GM23338 (cell line): ENCODE data around the gene KCNK16. TPM values are rescaled to one million over a fixed set of nuclear protein-coding genes. Genes with fewer than 3 reads are reported as not detected.

Experiments
- ATAC-seq: fragments of 200-7000 bp; cut with Tn5 transposase; 3 replicates; pipeline ENCODE4 v1.9.1; 2020
- DNase-seq: peaks from one replicate; pipeline ENCODE4 v3.0.0-alpha.2; 2015; ENCODE audit warnings: low spot score
- H2AFZ ChIP-seq: fragments of 200-600 bp; sonication (generic); 2 replicates; pipeline ENCODE4 v1.8.0; 2016; ENCODE audit warnings: antibody characterized with exemption, mild to moderate bottlenecking, moderate library complexity
- H3F3A ChIP-seq: fragments of 200-600 bp; sonication (generic); replicated peaks from 2 replicates; pipeline ENCODE4 v1.8.0; 2017; ENCODE audit warnings: antibody characterized with exemption, mixed run types, low read depth
- H3K27ac ChIP-seq: fragments of 200-600 bp; sonication (generic); 2 replicates; pipeline ENCODE4 v1.6.1; 2016; ENCODE audit warnings: low read depth
- H3K27me3 ChIP-seq: fragments of 200-600 bp; sonication (generic); 2 replicates; pipeline ENCODE4 v1.8.0; 2016; ENCODE audit warnings: mild to moderate bottlenecking, mixed run types, moderate library complexity; ENCODE audit not compliant: insufficient read depth
- H3K36me3 ChIP-seq: fragments of 200-600 bp; sonication (generic); 2 replicates; pipeline ENCODE4 v1.8.0; 2016; ENCODE audit warnings: mild to moderate bottlenecking; ENCODE audit not compliant: insufficient read depth
- H3K4me1 ChIP-seq: fragments of 200-600 bp; sonication (generic); 2 replicates; pipeline ENCODE4 v1.8.0; 2016; ENCODE audit warnings: mild to moderate bottlenecking, moderate library complexity; ENCODE audit not compliant: insufficient read depth
- H3K4me2 ChIP-seq: fragments of 200-600 bp; sonication (generic); 2 replicates; pipeline ENCODE4 v1.7.1; 2017; ENCODE audit warnings: mixed run types
- H3K4me3 ChIP-seq: fragments of 200-600 bp; sonication (generic); 2 replicates; pipeline ENCODE4 v1.6.1; 2016; ENCODE audit warnings: mixed run types
- H3K79me2 ChIP-seq: fragments of 200-600 bp; sonication (generic); replicated peaks from 2 replicates; pipeline ENCODE4 v1.8.0; 2017; ENCODE audit warnings: mild to moderate bottlenecking; ENCODE audit not compliant: insufficient read depth
- H3K9me2 ChIP-seq: fragments of 200-600 bp; sonication (generic); 2 replicates; pipeline ENCODE4 v1.8.0; 2017; ENCODE audit not compliant: insufficient read depth
- H4K20me1 ChIP-seq: fragments of 200-600 bp; sonication (generic); replicated peaks from 2 replicates; pipeline ENCODE4 v1.8.0; 2017; ENCODE audit warnings: mild to moderate bottlenecking; ENCODE audit not compliant: insufficient read depth
- H3K27ac Mint-ChIP-seq: 2 replicates; pipeline ENCODE4 v1.8.0; 2020; ENCODE audit warnings: inconsistent platforms, mild to moderate bottlenecking, moderate library complexity, mixed read lengths
- H3K27me3 Mint-ChIP-seq: 3 replicates; pipeline ENCODE4 v1.8.0; 2022; ENCODE audit warnings: low read depth, mild to moderate bottlenecking, moderate library complexity, mixed read lengths, inconsistent platforms; ENCODE audit not compliant: insufficient read depth, poor library complexity
- H3K36me3 Mint-ChIP-seq: 3 replicates; pipeline ENCODE4 v1.8.0; 2021; ENCODE audit warnings: low read depth, mild to moderate bottlenecking, inconsistent platforms, moderate library complexity, mixed read lengths
- H3K4me1 Mint-ChIP-seq: 3 replicates; pipeline ENCODE4 v1.8.0; 2020; ENCODE audit warnings: mild to moderate bottlenecking, inconsistent platforms, mixed read lengths
- H3K4me3 Mint-ChIP-seq: 3 replicates; pipeline ENCODE4 v1.8.0; 2021; ENCODE audit warnings: moderate library complexity, mild to moderate bottlenecking, inconsistent platforms, mixed read lengths
- H3K9me3 Mint-ChIP-seq: 3 replicates; pipeline ENCODE4 v1.8.0; 2020; ENCODE audit warnings: moderate library complexity, mild to moderate bottlenecking, inconsistent platforms, mixed read lengths
- CREB1 ChIP-seq: fragments of 250-450 bp; sonication (Bioruptor Pico); IDR thresholded peaks from 2 replicates; pipeline ENCODE4 v1.5.0; 2020; ENCODE audit warnings: low read depth, mild to moderate bottlenecking, moderate library complexity
- CTCF ChIP-seq, 2 experiments: fragments of 200-600 bp in 1 of 2; sonication (generic) in 1 of 2; conservative IDR thresholded peaks; 2 replicates each; pipeline versions ENCODE4 v1.5.1 to v1.6.1; 2016 to 2017; ENCODE audit warnings: antibody characterized with exemption in 2 of 2, low read depth in 2 of 2, mild to moderate bottlenecking in 2 of 2, moderate library complexity in 1 of 2
- ETS1 ChIP-seq: IDR thresholded peaks from 2 replicates; pipeline ENCODE4 v1.6.1; 2016; ENCODE audit warnings: antibody characterized with exemption
- EZH2 ChIP-seq: fragments of 200-600 bp; sonication (generic); IDR thresholded peaks from one replicate; pipeline ENCODE4 v1.8.0; 2017; ENCODE audit warnings: antibody characterized with exemption, mild to moderate bottlenecking, low read depth; ENCODE audit not compliant: unreplicated experiment
- EZH2phosphoT487 ChIP-seq: fragments of 200-600 bp; sonication (generic); IDR thresholded peaks from one replicate; pipeline ENCODE4 v1.8.1; 2018; ENCODE audit warnings: antibody characterized with exemption; ENCODE audit not compliant: unreplicated experiment
- JUNB ChIP-seq: IDR thresholded peaks from one replicate; pipeline ENCODE4 v1.6.1; 2016; ENCODE audit warnings: antibody characterized with exemption; ENCODE audit not compliant: unreplicated experiment
- NANOG ChIP-seq: IDR thresholded peaks from 2 replicates; pipeline ENCODE4 v1.6.1; 2016; ENCODE audit warnings: antibody characterized with exemption, borderline replicate concordance
- POLR2AphosphoS5 ChIP-seq: IDR thresholded peaks from 2 replicates; pipeline ENCODE4 v1.6.1; 2016; ENCODE audit warnings: antibody characterized with exemption, low read depth
- REST ChIP-seq: IDR thresholded peaks from one replicate; pipeline ENCODE4 v1.6.1; 2018; ENCODE audit warnings: antibody characterized with exemption; ENCODE audit not compliant: unreplicated experiment
- STAT1 ChIP-seq: IDR thresholded peaks from one replicate; pipeline ENCODE4 v1.6.1; 2016; ENCODE audit warnings: antibody characterized with exemption; ENCODE audit not compliant: unreplicated experiment
- ZNF114 ChIP-seq: fragments of 250-450 bp; sonication (Bioruptor Pico); IDR thresholded peaks from 2 replicates; pipeline ENCODE4 v1.5.0; 2020; ENCODE audit warnings: mild to moderate bottlenecking, moderate library complexity
- ZNF331 ChIP-seq: fragments of 250-450 bp; sonication (Bioruptor Pico); IDR thresholded peaks from 2 replicates; pipeline ENCODE4 v1.5.0; 2020; ENCODE audit warnings: low read depth, mild to moderate bottlenecking, moderate library complexity
- ZNF462 ChIP-seq: fragments of 250-450 bp; sonication (Bioruptor Pico); IDR thresholded peaks from 2 replicates; pipeline ENCODE4 v1.5.0; 2020; ENCODE audit warnings: mild to moderate bottlenecking, moderate library complexity
- polyA plus RNA-seq: library from polyadenylated mRNA; unstranded; fragments of >200 nt; fragmentation: Nextera tagmentation; extraction: Ambion mirVana; gene quantifications from 2 replicates; pipeline ENCODE4 v1.2.1, GENCODE V29; 2016
- total RNA-seq: library from RNA; depleted of rRNA; stranded (reverse); fragments of >200 nt; shearing (Covaris generic); gene quantifications from 2 replicates; pipeline ENCODE4 v1.2.3, GENCODE V29; 2014

The KCNK16 gene
- total and polyA plus RNA-seq, 2 experiments from 2014 or later, result not detected

- no peak for ATAC-seq
- Histone ChIP-seq H4K20me1 (no peaks in the 10 kb centered on the region), H3K4me3 (no peak overlapping the region), H3K4me2 (no peak overlapping the region), H3F3A (peaks cover 6% of the 10 kb centered on the region), H3K79me2 (no peaks in the 10 kb centered on the region), H2AFZ (no peak overlapping the region), H3K27ac (no peak overlapping the region), H3K9me2 (no peaks in the 10 kb centered on the region), H3K4me1 (peaks cover 24% of the 10 kb centered on the region), H3K36me3 (0 out of 2 replicates have a peak, but pooled peaks cover 2% of the 10 kb centered on the region), H3K27me3 (no peaks in the 10 kb centered on the region)
- Mint-ChIP-seq H3K27ac (no peak overlapping the region), H3K9me3 (peaks cover 7% of the 10 kb centered on the region; the same call in 2 of the 3 replicates), H3K36me3 (peaks cover 8% of the 10 kb centered on the region; the same call in 2 of the 3 replicates), H3K27me3 (peaks cover 15% of the 10 kb centered on the region), H3K4me3 (no peak overlapping the region), H3K4me1 (peaks cover 41% of the 10 kb centered on the region)
- TF ChIP-seq EZH2phosphoT487, result no peak
- TF ChIP-seq POLR2AphosphoS5, result no peak
- no peak for TF ChIP-seq EZH2
- TF ChIP-seq ZNF114 (CRISPR knock-in tag), result no peak
- TF ChIP-seq STAT1, result no peak
- no peak for TF ChIP-seq ZNF331
- no peak for TF ChIP-seq ZNF462
- TF ChIP-seq REST, result no peak
- no peak for TF ChIP-seq CREB1
- no peak for TF ChIP-seq ETS1
- no peak for TF ChIP-seq JUNB
- no peak for TF ChIP-seq CTCF (conservative IDR thresholded peaks at IDR 0.05; ENCODE audit: low read depth in 2 of 2)
- TF ChIP-seq NANOG, result no peak
- DNase-seq, result no peak
Observed at GRCh38 chr6:39266782-39267355, 55.6 kb downstream of the KCNK16 start.
